ENCODE data around the gene LIMA1.

LIMA1 gene

GRCh38 chr12:50215033-50215432 is 68.3 kb downstream of the LIMA1 start:
- no peak for DNase-seq

GRCh38 chr12:50214018-50214417 is 69.3 kb downstream of the LIMA1 start:
- no peak for DNase-seq

GRCh38 chr12:50213439-50213838 is 69.9 kb downstream of the LIMA1 start:
- no peak for DNase-seq

GRCh38 chr12:50212071-50212467 is 71.3 kb downstream of the LIMA1 start:
- DNase-seq, result no peak

GRCh38 chr12:50211392-50212070 is 71.8 kb downstream of the LIMA1 start:
- DNase-seq, result no peak

GRCh38 chr12:50207424-50207823 is 75.9 kb downstream of the LIMA1 start:
- DNase-seq, result no peak

GRCh38 chr12:50205648-50206047 is 77.7 kb downstream of the LIMA1 start:
- DNase-seq, result no peak

- no peak for DNase-seq
These were observed 79.6 kb downstream of the LIMA1 start for GRCh38 chr12:50203691-50204090.

GRCh38 chr12:50201987-50202521 is 81.3 kb downstream of the LIMA1 start:
- no peak for DNase-seq

GRCh38 chr12:50200552-50201273 is 82.6 kb downstream of the LIMA1 start:
- no peak for DNase-seq

- no peak for DNase-seq
These were observed 84.5 kb downstream of the LIMA1 start for GRCh38 chr12:50198829-50199228.

- DNase-seq, result no peak
These were observed 86.0 kb downstream of the LIMA1 start for GRCh38 chr12:50197297-50197727.

GRCh38 chr12:50196537-50196936 is 86.8 kb downstream of the LIMA1 start:
- DNase-seq, result no peak

- DNase-seq, result no peak
These were observed 87.5 kb downstream of the LIMA1 start for GRCh38 chr12:50195832-50196231.

GRCh38 chr12:50192908-50193307 is 90.4 kb downstream of the LIMA1 start:
- DNase-seq, result no peak

- DNase-seq, result no peak
These were observed 91.1 kb downstream of the LIMA1 start for GRCh38 chr12:50192236-50192635.

- DNase-seq, result no peak
These were observed 92.5 kb downstream of the LIMA1 start for GRCh38 chr12:50190859-50191258.

GRCh38 chr12:50188875-50189575 is 94.3 kb downstream of the LIMA1 start:
- no peak for DNase-seq

- no peak for DNase-seq
These were observed 95.0 kb downstream of the LIMA1 start for GRCh38 chr12:50188241-50188781.

GRCh38 chr12:50187084-50187900 is 96.0 kb downstream of the LIMA1 start:
- DNase-seq, result no peak

GRCh38 chr12:50186681-50187080 is 96.6 kb downstream of the LIMA1 start:
- DNase-seq, result no peak

GRCh38 chr12:50185970-50186663 is 97.2 kb downstream of the LIMA1 start:
- no peak for DNase-seq
